Tibial artery (tissue), 4 donors: Measurements from ENCODE around the gene PPBP.
"Not testable (repeated sequence)": the region's sequence is repeated elsewhere in the genome, so short reads cannot be mapped to it uniquely, and the experiment has no call there.

Experiments used
- DNase-seq, 2 donors: peaks; one replicate each; pipeline ENCODE4 v3.0.0-alpha.2; 2019
- H3K27ac ChIP-seq, 2 donors: fragments of 200-600 bp; sonication (generic) in 1 of 2; 1 replicate in 1 of 2; 2 replicates in 1 of 2; pipeline ENCODE4 v1.5.1; 2018 to 2019; ENCODE audit warnings: mild to moderate bottlenecking in 1 of 2
- H3K27me3 ChIP-seq, 2 donors: fragments of 200-600 bp; sonication (generic) in 1 of 2; one replicate each; pipeline versions ENCODE4 v1.5.1 to v1.6.0; 2016 to 2019
- H3K36me3 ChIP-seq, 3 donors: fragments of 200-600 bp; sonication (generic) in 2 of 3; one replicate each; pipeline ENCODE4 v1.5.1; 2016 to 2019; ENCODE audit warnings: mild to moderate bottlenecking in 2 of 3
- H3K4me1 ChIP-seq, 4 donors: fragments of 200-600 bp; sonication (generic) in 2 of 4; 1 replicate in 3 of 4; 2 replicates in 1 of 4; pipeline ENCODE4 v1.5.1; 2016 to 2019
- H3K4me3 ChIP-seq, 2 donors: fragments of 200-600 bp; sonication (generic) in 1 of 2; 1 replicate in 1 of 2; 2 replicates in 1 of 2; pipeline ENCODE4 v1.5.1; 2018 to 2019; ENCODE audit warnings: mild to moderate bottlenecking in 2 of 2
- H3K9me3 ChIP-seq, 3 donors: fragments of 200-600 bp; sonication (generic) in 1 of 3; one replicate each; pipeline ENCODE4 v1.5.1; 2016 to 2019
- intact Hi-C: fragments of 100-400 bp; cut with DNase I; formaldehyde crosslinking; loops from one replicate; pipeline ENCODE4 v1.15.0; 2023; ENCODE audit warnings: low total_unique reads
- TF ChIP-seq, protein P1 (sequence below), 2 experiments: fragments of 200-600 bp in 1 of 2; fragments of 450-650 bp in 1 of 2; IDR thresholded peaks; one replicate each; pipeline ENCODE4 v1.5.1; 2017 to 2019; ENCODE audit warnings: antibody characterized with exemption in 2 of 2, mild to moderate bottlenecking in 1 of 2, moderate library complexity in 1 of 2

Gene PPBP

DNA sequence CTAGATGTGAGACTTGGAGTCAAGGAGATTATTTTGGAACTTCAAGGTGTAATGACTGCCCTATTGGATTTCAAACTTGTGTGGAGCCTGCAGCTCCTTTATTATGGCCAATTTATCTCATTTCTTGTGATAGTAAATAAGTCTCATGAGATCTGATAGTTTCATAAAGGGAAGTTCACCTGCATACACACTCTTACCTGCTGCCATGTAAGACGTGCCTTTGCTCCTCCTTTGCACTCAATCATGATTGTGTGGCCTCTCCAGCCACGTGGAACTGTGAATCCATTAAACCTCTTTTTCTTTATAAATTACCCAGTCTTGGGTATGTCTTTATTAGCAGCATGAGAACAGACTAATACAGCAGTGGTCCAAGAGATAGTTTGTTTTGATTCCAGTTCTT, 25.3 kb downstream of the PPBP start:
- intact Hi-C loops: no loop called here
- TF ChIP-seq, protein P1, sequence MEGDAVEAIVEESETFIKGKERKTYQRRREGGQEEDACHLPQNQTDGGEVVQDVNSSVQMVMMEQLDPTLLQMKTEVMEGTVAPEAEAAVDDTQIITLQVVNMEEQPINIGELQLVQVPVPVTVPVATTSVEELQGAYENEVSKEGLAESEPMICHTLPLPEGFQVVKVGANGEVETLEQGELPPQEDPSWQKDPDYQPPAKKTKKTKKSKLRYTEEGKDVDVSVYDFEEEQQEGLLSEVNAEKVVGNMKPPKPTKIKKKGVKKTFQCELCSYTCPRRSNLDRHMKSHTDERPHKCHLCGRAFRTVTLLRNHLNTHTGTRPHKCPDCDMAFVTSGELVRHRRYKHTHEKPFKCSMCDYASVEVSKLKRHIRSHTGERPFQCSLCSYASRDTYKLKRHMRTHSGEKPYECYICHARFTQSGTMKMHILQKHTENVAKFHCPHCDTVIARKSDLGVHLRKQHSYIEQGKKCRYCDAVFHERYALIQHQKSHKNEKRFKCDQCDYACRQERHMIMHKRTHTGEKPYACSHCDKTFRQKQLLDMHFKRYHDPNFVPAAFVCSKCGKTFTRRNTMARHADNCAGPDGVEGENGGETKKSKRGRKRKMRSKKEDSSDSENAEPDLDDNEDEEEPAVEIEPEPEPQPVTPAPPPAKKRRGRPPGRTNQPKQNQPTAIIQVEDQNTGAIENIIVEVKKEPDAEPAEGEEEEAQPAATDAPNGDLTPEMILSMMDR (IDR thresholded peaks at IDR 0.05): no peak
- no peaks in the 10 kb centered on the region for H3K27me3 ChIP-seq

DNA sequence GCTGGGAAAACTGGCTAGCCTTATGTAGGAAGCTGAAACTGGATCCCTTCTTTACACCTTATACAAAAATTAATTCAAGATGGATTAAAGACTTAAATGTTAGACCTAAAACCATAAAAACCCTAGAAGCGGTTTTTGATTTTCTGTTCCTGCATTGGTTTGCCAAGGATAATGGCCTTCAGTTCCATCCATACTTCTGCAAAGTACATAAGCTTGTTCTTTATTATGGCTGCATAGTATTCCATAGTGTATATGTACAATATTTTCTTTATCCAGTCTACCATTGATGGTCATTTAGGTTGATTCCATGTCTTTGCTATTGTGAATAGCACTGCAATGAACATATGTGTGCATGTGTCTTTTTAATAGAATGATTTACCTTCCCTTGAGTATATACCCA, 28.9 kb downstream of the PPBP start:
- H3K4me3 ChIP-seq, intact Hi-C loops, H3K4me1 ChIP-seq, H3K9me3 ChIP-seq, H3K27me3 ChIP-seq, H3K27ac ChIP-seq, H3K36me3 ChIP-seq, DNase-seq: not testable (repeated sequence)

More for the DNA sequence above, 25.3 kb downstream of the PPBP start:
- Histone ChIP-seq H3K27ac (no peak overlapping the region), H3K4me3 (no peak overlapping the region), H3K36me3 (no peaks in the 10 kb centered on the region), H3K4me1 (no peaks in the 10 kb centered on the region), H3K9me3 (peaks cover 0 to 10% (median 5%) of the 10 kb centered on the region in 3 donors)
- no peak for DNase-seq

DNA sequence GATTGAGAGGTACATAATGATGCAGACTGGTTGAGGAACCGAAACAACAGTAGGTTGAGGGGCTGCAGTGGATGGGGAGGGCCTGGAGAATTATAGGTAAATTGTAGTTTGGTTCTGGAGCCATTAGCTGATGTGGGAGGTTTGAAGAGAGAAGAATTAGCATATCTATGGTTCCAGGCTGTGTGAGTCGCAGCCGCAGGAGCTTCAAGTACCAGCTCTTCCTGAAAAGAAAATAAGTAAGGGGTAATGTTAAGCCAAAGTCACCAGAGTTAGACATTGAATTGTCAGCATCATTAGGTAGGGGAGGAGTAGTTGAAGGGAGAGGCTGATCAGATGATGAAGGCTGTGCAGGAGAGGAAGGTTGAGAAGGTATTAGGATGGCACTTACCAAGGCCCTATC, 35.6 kb downstream of the PPBP start:
- Histone ChIP-seq H3K27me3 (no peaks in the 10 kb centered on the region), H3K4me1 (peaks cover 0 to 5% (median 0%) of the 10 kb centered on the region in 4 donors), H3K27ac (no peak overlapping the region), H3K9me3 (no peaks in the 10 kb centered on the region), H3K4me3 (no peak overlapping the region), H3K36me3 (no peaks in the 10 kb centered on the region)
- no peak for DNase-seq
- intact Hi-C loops: no loop called here
- TF ChIP-seq, protein P1 (IDR thresholded peaks at IDR 0.05): no peak

DNA sequence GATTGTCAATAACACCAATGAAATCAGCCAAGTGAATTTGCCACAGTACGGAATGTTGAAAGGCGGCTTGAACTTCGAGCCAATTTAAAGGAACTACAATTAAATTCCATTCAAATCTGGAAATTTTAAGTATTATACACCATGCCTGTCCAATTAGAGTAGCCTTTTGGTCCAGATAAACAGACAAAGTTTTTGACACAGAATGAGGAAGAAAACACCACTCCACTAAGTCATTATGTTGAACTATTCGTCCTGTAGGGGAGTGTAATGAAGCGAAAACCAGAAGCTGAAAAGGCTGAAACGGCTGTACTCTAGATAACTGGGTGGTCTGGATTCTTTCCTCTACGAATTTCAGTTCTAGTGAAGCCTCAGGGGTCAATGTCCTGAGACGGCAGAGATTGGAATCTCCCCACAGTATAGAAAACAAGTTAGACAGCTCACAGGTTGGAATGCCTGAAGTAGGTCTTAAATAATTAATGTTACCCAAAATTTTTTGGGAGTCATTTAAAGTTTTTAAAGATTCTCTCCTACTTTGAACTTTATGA, 37.5 kb downstream of the PPBP start:
- H3K4me3 ChIP-seq, H3K27me3 ChIP-seq, H3K9me3 ChIP-seq, H3K4me1 ChIP-seq, intact Hi-C loops, H3K27ac ChIP-seq, H3K36me3 ChIP-seq, DNase-seq: not testable (repeated sequence)

DNA sequence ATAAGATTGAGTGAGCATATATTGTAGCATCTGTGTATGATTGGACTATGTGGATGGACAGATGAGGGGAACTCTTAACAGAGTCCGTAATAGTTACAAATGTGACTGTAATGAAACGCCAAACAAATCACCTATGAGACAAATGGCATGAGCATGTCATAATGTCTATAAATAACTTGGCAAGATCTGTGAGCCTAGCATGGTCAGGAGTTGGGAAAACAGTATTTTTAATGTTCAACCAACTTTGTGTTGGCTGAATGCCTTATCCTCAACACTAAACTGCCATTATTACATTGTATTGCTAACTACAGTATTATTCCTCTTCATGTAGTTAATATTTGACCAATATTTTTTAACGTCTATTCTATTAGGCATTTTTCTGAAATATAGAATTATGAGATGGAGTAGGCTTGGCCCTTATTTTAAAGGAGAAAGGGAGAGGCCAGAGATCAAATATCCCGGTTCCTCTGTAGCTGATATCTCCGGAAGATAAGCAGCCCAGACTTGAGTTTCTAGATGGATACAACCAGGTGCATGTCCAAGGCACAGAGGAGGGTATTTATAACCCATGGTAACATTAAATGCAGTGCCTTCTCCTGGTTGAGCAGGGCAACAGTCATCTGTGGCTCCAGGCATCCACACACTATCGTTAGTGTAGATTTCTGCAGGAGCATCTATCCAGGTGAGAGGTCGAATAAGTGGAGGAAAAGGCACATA, 38.8 kb downstream of the PPBP start:
- TF ChIP-seq, protein P1 (IDR thresholded peaks at IDR 0.05): no peak
- Histone ChIP-seq H3K27ac (no peak overlapping the region), H3K9me3 (no peaks in the 10 kb centered on the region), H3K4me1 (peaks cover 0 to 10% (median 6%) of the 10 kb centered on the region in 4 donors), H3K36me3 (no peaks in the 10 kb centered on the region), H3K27me3 (peaks cover 0 to 8% of the 10 kb centered on the region in 2 donors), H3K4me3 (no peak overlapping the region)
- DNase-seq: no peak
- intact Hi-C loops: no loop called here

DNA sequence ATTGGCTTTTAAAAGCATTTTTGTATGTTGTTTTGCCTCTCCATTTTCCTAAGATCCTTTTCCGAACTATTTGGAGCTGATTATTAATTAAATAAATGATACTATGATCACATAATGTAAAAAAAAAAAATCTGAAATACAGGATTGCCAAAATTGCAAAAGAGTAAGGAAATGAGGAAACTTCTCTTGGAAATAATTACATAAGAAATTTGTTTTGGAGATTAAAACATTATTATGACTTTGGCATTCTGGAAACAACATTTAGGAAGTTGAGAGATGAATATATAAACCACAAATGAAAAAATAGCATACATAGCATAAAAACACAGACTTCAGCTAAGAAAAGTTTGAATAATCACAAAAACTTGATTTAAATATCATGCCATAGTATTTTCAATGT, 39.7 kb downstream of the PPBP start:
- TF ChIP-seq, protein P1 (IDR thresholded peaks at IDR 0.05): no peak
- no peak for DNase-seq
- peaks cover 0 to 17% of the 10 kb centered on the region in 2 donors for H3K27me3 ChIP-seq

More for the DNA sequence above, 39.7 kb downstream of the PPBP start:
- Histone ChIP-seq H3K4me3 (no peak overlapping the region), H3K9me3 (no peaks in the 10 kb centered on the region), H3K27ac (no peak overlapping the region), H3K4me1 (peaks cover 0 to 15% (median 10%) of the 10 kb centered on the region in 4 donors), H3K36me3 (no peaks in the 10 kb centered on the region)
- intact Hi-C loops: no loop called here
